Measurements from ENCODE around the gene SV2B. TPM values are rescaled to one million over a fixed set of nuclear protein-coding genes. Genes with fewer than 3 reads are reported as not detected.

The SV2B gene
- total and polyA plus RNA-seq, 2 donors (not counting 1 experiment from before 2014, with no cell fraction given): not detected

DNA sequence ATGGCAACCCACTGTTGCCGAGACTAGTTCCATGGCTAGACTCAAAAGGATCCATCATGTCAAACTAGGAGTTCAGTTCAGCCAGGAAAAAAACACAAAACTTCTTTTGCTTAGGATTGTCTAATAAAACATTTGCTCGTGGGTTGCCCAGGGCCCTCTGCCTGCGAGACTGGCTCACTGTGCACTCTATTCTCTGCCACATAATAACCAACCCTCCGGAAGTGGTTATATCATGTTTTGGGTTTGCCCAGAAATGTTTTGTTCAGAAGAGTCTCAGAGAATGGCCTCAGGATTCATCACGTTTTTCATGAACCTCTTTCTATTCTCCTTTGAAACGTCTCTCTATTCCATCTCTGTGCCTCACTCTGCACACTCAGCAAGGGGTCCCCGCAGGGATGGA, 216.1 kb downstream of the SV2B start:
- Histone ChIP-seq H4K20me1 (ENCODE audit: control insufficient read depth, insufficient read depth, low read length, poor library complexity, severe bottlenecking) (no peaks in the 10 kb centered on the region), H3K36me3 (replicated peaks in 1 of 2; ENCODE audit: control extremely low read depth in 1 of 2, control insufficient read depth in 1 of 2, extremely low read depth in 1 of 2, insufficient read depth in 2 of 2, low read length in 1 of 2) (no peaks in the 10 kb centered on the region), H3K27me3 (replicated peaks in 1 of 4; ENCODE audit: control extremely low read depth in 1 of 4, control insufficient read depth in 3 of 4, insufficient read depth in 4 of 4, low read length in 3 of 4) (no peaks in the 10 kb centered on the region), H2AFZ (ENCODE audit: insufficient read depth, low read depth, low read length, poor library complexity, severe bottlenecking) (no peak overlapping the region), H3K4me3 (ENCODE audit: control extremely low read depth in 1 of 5, extremely low read depth in 1 of 5, insufficient read depth in 1 of 5, low read depth in 2 of 5, low read length in 4 of 5) (no peak overlapping the region), H3K9ac (ENCODE audit: low read length) (no peak overlapping the region), H3K79me2 (ENCODE audit: control insufficient read depth, insufficient read depth, low read length) (no peaks in the 10 kb centered on the region), H3K27ac (ENCODE audit: low read length in 2 of 2) (no peak overlapping the region), H3K4me1 (ENCODE audit: control insufficient read depth in 2 of 2, insufficient read depth in 2 of 2, low read length in 2 of 2) (peaks cover 8 to 9% of the 10 kb centered on the region in 2 donors), H3K9me3 (ENCODE audit: control extremely low read depth in 1 of 3, control insufficient read depth in 2 of 3, insufficient read depth in 1 of 3, low read length in 2 of 3) (no peaks in the 10 kb centered on the region), H3K4me2 (replicated peaks; ENCODE audit: low read depth, low read length, poor library complexity, severe bottlenecking) (no peak overlapping the region)
- no peak for TF ChIP-seq EZH2 (IDR thresholded peaks at IDR 0.05; ENCODE audit: borderline replicate concordance, insufficient read depth, low read depth, low read length, poor library complexity, severe bottlenecking)
- no peak for TF ChIP-seq CTCF (IDR thresholded peaks at IDR 0.05)
- ChIA-PET CTCF (interaction anchor here (1.1 kb wide), 1 partner anchor 13 kb away, joined by 4 read pairs; no protein-coding TSS in a partner anchor), POLR2A (no interaction called here)
- 100% methylated on average over 1 of the region's 7 CpGs for WGBS (ENCODE audit: insufficient coverage)
- Mint-ChIP-seq H3K4me3 (no peak overlapping the region), H3K9me3 (ENCODE audit: insufficient read depth) (no peaks in the 10 kb centered on the region), H3K27ac (no peak overlapping the region), H3K27me3 (peaks cover 10% of the 10 kb centered on the region), H3K4me1 (peaks cover 11% of the 10 kb centered on the region)
- no peak for DNase-seq
- intact Hi-C loops (cut with micrococcal nuclease): no loop called here
- no peak for ATAC-seq (ENCODE audit: low read depth)

GRCh38 chr15:91318516-91318915, 218.5 kb downstream of the SV2B start:
- no peaks in the 10 kb centered on the region for H3K4me1 Mint-ChIP-seq
- no peak overlapping the region for H3K4me3 Mint-ChIP-seq
- ChIA-PET CTCF (no interaction called here), POLR2A (no interaction called here)
- H3K9ac ChIP-seq (ENCODE audit: low read length): no peak overlapping the region
- intact Hi-C loops (cut with micrococcal nuclease): no loop called here
- no peak for TF ChIP-seq CTCF (IDR thresholded peaks at IDR 0.05)
- TF ChIP-seq EZH2 (IDR thresholded peaks at IDR 0.05; ENCODE audit: borderline replicate concordance, insufficient read depth, low read depth, low read length, poor library complexity, severe bottlenecking): no peak
- H3K27ac ChIP-seq (ENCODE audit: low read length in 2 of 2): no peak overlapping the region
- no peak overlapping the region for H3K27ac Mint-ChIP-seq
- ATAC-seq (ENCODE audit: low read depth) (no peak), DNase-seq (no peak)
- H3K79me2 ChIP-seq (ENCODE audit: control insufficient read depth, insufficient read depth, low read length): no peaks in the 10 kb centered on the region
- H3K4me1 ChIP-seq (ENCODE audit: control insufficient read depth in 2 of 2, insufficient read depth in 2 of 2, low read length in 2 of 2): no peaks in the 10 kb centered on the region
- H2AFZ ChIP-seq (ENCODE audit: insufficient read depth, low read depth, low read length, poor library complexity, severe bottlenecking): no peak overlapping the region
- no peak overlapping the region for H3K4me2 ChIP-seq (replicated peaks; ENCODE audit: low read depth, low read length, poor library complexity, severe bottlenecking)
- no peaks in the 10 kb centered on the region for H3K27me3 ChIP-seq (replicated peaks in 1 of 4; ENCODE audit: control extremely low read depth in 1 of 4, control insufficient read depth in 3 of 4, insufficient read depth in 4 of 4, low read length in 3 of 4)
- WGBS (ENCODE audit: insufficient coverage): 40% methylated on average over 1 of the region's 3 CpGs
- no peaks in the 10 kb centered on the region for H4K20me1 ChIP-seq (ENCODE audit: control insufficient read depth, insufficient read depth, low read length, poor library complexity, severe bottlenecking)
- peaks cover 10% of the 10 kb centered on the region for H3K27me3 Mint-ChIP-seq
- H3K9me3 Mint-ChIP-seq (ENCODE audit: insufficient read depth): no peaks in the 10 kb centered on the region
- H3K36me3 ChIP-seq (replicated peaks in 1 of 2; ENCODE audit: control extremely low read depth in 1 of 2, control insufficient read depth in 1 of 2, extremely low read depth in 1 of 2, insufficient read depth in 2 of 2, low read length in 1 of 2): no peaks in the 10 kb centered on the region
- H3K9me3 ChIP-seq (ENCODE audit: control extremely low read depth in 1 of 3, control insufficient read depth in 2 of 3, insufficient read depth in 1 of 3, low read length in 2 of 3): no peaks in the 10 kb centered on the region
- no peak overlapping the region for H3K4me3 ChIP-seq (ENCODE audit: control extremely low read depth in 1 of 5, extremely low read depth in 1 of 5, insufficient read depth in 1 of 5, low read depth in 2 of 5, low read length in 4 of 5)

All from B cell (primary cell).